ENCODE data around the gene NNAT.

Gene NNAT

DNA sequence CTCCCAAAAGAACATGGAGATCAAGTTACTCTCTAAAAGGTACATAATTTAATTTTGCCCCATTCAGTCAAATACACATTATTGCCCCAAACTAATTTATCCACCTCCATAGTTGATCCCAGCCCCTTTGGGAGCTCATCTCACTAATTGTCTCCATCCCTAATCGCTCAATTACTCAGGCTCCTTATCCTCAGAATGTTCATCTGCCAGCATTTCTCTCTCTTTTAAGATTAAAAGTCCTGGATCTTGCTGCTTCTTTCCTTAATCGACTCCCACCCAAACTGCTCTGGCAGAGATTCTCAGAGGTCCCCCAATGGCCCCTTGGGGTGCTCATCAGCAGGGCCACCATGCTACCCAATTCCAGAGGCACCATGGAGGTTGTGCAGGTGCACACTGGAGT lies 18.4 kb upstream of the NNAT start:
- DNase-seq (ENCODE audit: low spot score) = no peak

DNA sequence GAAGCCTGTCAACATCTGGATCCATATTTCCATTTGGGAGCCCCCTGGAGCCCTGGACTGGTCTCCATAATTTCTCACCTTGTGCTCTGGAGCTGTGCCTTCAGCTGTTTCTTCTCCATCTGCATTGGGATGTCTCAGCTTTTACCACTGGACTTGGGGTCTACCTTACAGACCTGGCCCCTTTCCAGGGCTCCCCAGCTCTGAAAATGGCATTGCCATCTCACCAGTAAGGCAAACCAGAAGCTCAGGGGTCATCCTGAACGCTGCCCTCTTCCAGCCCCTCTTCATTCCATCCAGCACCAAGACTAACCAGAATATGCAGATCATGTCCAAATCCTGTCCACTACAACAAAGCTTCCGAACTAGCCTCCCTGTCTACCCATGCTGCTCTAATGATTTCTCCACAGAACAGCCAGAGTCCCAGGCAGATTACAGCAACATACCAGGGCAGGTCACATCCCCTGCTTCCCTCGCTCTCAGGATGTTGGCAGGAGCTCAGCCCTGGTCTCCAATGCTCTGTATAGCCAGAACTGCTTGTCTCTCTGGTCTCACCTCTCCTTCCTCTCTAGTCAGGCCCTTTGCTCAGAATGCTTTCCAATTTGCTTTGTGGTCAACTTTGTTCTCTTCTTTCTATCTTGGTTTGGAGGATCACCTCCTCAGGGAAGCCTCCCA lies 17.7 kb upstream of the NNAT start:
- DNase-seq (ENCODE audit: low spot score) = no peak

DNA sequence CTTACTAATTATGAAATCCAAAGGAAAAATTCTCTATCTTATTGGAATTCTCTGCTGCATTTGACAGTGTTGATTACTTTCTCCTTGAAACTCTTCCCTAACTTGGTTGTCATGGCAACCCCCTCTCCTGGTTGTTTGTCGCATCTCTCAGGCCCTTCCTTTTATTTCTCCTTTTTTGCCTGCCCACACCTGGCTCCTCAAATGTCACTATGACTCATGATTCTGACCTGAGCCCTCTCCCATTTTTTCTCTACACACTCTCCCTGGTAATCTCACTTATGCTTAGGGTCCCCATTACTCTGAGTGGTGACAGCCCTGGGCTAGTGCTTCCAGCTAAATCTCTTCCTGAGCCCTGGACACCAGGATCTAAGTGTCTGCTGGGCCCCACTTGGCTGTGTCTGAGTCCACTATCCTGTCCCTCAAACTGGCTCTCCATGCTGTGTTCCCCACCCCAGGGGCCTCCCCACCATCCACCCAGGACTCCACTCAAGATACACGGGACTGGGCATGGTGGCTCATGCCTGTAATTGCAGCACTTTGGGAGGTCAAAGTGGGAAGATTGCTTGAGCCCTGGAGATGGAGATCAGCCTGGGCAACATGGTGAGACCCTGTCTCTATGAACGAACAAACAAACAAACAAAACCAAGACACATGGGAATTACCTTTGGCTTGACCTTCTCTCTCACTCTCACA lies 16.5 kb upstream of the NNAT start:
- DNase-seq (ENCODE audit: low spot score) = no peak

DNA sequence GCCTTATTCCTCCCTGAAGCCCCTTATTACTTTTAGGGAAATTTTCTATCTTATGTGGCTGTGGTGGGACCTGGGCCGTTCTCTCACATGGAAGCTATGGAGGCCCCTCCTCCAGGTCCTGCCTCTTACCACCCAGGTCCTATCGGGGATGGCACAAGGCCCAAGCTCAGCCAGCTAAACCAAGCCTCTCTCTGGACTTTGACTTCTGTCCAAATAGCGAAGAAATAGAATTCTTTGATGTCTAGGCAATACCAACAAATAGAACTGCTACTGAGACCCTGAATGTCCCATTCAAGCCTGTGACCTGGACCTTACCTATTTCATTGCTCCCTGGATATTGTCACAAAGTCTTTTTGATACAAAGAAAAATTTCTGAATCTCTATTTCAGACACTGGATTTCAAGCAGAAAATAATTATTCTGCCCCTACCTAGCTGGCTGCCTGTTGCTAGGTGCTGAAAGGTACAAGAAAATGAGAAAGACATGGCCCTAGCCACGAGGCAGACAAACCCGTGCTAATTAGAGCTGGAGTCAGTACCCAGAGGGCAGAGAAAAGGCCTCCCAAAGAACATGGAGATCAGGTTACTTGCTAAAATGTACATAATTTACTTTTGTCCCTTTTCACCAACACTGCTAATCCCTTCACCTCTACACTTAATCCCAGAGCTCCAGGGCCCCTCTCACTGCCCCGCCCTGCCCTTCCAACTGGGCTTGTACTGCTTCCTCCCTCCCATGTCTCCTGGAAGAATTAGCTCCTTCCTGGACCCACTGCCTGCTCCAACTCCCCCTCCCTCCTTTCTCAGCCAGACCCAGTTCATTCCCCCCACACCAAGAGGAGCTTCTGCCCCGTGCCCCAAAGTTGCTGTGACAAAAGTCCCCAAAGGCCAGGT lies 15.5 kb upstream of the NNAT start:
- no peak for DNase-seq (ENCODE audit: low spot score)

DNA sequence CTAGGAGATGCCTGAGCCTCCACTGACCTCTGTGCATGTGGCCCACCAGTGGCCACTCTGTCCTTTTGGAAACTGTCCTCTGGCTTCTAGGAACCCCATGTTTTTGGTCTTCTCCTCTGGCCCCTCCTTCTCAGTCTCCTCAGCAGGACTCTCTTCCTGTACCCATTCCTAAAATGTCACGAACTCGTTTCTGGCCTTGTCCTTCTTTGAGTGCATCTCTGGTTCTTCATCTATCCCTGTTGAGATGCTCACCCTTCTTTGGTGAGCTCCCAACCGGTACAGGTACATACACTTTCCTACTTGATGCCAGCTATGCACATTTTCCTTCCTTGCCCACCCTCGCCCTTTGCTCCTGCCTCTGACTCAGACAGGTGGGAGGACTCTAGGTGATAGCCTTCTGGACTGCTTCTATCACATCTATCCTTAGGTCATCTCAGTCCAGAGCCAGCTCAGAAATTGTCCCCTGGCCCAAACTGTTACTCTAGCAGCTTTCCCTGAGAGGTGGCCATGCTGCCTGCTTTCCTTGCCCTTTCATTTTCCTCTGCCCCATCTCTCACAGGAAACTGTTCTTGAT lies 14.8 kb upstream of the NNAT start:
- no peak for DNase-seq (ENCODE audit: low spot score)

DNA sequence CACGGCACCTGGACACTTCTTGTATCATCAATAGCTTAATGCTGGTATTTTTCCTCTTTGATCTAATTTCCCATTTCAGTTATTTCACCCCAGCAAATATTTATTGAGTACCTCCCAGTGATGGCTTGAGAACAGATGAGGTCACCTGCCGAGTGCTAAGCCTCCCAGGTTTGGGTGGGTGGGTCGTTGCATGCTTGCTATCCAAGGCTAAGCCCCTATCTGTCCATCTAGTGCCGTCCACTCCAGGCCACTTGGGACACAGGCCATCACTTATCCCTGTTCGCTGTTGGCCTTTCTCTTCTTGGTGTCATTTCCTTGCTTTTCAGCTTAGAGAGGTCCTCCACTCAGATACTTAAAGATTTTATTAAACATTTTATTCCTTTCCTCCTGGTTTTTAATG lies 10.8 kb upstream of the NNAT start:
- no peak for DNase-seq (ENCODE audit: low spot score)

DNA sequence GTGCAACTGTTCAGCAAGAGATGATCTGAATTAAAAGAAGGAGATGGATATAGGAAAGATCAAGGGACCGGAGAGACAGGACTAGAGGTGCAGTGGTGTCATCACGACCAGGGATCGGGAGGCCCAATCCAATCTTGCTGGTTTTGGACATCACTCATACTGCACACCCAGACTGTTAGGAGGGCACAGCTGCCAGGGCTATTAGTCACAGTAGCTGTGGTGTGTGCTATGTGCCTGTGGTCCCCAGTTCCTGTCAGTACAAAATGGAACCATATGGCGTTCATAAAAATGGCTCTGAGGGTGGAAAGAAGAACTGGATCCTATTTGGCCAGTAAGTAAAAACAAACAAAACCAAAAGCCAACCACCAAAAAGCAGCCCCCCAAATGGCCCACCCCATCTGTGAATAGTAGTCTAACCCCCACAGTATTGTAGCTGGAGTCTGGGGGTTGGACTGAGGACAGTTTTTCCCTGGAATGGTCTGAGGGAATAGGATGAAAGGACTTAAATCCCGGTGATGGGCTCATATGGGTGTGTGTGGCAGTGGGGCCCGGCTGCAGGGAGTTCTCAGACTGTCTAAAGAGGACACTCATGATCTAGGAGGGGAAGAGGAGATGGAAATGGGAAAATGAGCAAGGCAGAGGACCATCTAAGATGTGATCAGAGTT lies 9.3 kb upstream of the NNAT start:
- no peak for DNase-seq (ENCODE audit: low spot score)

DNA sequence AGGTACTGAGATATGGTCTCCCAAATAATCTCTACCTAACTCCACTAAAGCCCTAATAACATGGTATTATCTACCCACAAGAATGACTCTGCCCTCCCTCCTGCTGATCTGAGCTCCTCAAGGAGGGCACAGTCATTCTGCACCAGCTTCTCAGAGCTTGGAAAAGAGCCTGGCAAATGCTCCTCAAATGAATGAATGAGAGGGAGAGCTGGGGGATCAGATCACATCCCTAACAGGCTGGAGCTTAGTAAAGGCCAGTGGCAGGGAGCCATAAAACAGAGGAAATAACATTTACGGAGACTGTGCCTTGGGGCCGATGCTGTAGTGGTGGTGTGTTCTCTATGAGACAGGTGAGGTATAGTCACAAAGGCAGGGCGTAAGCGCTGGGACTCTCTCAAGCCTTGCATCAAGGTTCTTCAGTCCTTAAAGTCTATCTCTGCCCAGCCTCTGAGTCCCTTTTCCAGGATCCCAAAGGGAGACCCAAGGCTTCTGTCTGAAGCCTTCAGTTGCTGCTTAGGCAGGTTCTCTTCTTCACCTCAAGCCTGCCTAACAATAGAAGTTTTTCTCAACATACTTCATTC lies 7.2 kb upstream of the NNAT start:
- DNase-seq (ENCODE audit: low spot score) = no peak

DNA sequence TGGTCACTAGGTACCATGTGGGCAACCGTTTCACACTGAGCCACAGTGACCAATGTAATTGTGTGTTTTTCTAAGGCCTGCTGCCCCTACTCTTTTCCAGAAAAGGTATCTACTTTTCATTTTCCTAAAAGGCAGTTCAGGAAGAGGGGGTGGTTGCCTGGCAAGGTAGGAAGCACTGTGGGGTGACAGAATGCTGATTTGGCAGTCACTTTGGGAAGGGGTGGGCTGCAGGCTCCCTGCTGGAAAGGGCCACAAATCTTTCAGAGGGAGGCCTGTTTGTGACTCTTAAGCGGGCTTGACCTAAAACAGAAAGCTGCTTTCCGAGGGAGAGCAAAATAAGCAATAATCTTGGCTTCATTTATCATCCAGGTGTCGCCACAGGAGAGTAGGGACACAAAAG lies 5.2 kb upstream of the NNAT start:
- DNase-seq (ENCODE audit: low spot score) = no peak

DNA sequence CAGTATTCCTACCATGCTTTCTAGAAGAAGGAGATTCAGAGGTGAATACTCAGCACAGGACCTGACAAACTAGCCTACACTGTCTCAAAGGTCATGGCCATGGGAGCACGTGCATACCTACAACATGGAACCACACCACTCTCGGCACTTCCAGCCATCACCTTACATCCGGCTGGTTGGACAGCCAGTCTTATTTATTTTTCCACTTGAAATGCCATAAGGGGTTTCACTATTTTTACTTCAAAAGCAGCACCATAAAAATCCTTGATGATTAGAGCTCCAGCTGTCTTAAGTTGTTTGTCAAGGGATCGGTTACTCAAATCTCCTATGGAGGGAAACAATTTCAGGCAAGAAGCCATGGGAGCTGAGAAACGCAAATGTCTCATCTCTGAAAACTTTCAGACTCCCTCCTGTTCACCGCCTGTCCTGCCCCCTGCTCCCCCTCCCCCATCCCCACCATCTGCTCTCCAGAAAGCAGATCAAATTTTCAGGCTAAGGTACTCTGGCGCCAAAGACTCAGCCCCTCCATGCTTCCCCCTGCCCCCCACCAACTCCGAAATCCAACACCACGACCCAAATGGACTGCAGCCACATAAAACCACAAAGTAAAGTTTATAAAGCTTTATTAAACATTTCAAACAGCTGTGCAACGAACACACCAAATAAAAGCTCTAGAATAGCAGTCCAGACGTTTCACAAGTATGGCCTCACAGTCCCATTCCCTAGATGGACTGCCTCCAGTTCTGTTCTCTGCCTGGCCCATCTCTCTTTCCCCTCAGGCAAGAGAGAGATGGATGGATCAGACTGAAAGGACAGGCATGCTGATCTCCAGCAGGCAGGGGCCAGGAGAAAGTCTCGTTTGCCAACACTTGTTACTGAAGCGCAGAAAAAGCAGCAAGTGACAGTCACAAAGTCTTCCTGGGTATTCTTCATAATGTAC lies 4.0 kb upstream of the NNAT start:
- no peak for DNase-seq (ENCODE audit: low spot score)

DNA sequence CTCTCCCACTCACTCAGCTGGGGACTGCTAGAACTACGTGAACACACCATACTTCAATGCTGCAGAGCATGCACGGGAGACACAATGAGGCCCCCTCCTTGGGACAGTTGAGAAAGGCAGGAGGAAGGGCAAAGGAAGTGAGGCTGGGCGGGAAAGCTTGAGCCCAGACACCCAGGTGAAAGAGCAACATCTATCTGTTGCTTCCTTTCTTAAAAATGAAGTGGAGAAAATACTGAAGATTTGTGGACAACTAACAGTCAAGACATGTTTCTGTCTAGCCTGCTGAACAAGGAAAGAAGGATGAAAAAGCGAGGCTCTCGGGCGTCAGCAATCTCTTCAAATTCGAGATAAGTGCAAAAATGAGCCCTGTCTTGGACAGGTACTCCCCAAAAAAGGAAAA lies 3.0 kb upstream of the NNAT start:
- DNase-seq (ENCODE audit: low spot score) = no peak

DNA sequence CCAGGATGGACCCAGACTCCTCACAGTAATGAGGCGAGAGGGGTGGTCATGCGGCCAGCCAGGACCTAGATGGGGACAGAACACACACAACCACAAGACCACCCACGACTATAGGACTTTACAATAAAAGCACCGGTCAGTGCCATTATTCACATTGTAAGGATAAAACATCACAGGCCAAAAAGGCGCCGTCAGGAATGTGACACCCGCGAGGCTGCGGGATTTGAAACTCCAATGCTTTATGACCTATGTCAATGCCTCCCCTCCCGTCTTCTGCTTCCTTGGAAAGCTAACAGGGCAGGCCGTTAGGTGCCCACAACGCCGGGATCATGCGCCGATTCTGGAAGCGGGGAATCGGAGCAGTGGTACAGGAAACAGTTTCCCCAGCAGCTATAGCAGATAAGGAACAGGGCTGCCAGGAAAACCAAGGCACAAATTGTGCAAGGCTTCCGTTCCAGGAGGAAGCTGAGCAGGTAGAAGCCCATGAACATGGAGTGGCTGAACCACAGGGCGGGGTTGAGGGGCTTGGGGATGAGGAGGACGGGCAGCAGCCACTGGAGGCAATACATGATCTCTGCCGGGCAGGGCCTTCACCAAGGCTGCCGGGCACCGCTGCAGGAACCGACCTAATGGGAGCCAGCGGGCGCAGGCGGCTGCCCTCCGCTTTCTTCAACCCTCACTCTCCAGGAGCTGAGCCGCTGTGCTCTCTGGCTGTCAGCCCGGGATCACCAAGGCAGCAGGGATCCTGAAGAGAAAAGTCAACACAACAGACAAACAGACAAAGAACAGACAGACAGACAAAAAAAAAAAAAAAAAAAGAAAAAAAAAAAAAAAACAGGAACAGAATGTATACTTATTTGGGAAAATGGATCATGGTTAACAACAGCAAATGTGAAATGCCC lies 2.2 kb upstream of the NNAT start:
- no peak for DNase-seq (ENCODE audit: low spot score)

DNA sequence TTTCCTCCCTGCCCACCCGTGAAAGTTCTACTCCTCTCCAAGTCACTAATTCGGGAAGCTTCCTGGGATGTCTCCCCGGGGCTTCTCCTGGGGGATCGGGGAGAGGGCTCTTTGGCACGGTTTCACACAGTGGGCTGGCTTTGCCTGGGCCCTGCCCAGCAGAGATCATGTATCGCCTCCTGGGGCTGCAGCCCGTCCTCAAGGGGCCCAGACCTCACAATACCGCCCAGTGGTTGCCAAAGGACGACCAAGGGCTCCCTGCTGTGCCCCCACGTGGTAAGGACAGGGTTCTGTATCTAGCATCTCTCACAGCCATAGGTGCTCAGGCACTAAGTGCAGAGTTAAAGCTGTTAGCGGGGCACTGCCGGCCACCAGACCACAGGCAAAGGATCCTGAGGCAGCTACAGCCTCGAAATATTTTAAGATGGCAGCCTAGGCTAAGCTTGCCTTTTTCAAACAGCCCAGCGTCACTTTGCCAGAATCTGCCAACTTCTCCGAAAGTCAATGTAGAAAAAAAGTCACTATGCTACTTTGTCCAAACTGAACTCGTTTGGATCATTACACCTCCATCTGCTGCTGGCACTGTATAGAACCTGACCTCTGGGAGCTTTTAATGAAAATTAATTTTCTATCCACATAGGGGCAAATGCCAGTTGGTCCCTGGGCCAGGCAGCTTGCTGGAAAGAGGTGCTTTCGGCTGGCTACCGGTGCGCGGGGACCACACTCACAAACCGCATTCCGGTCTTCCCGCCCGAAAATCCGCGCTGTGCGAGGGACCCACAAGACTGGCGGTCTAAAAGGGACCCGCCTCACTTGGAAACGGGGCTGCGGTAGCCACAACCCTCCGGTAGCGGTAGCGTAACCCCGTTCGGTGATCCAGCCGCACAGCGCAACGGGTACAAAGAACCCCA lies 1.3 kb upstream of the NNAT start:
- DNase-seq (ENCODE audit: low spot score) = no peak

DNA sequence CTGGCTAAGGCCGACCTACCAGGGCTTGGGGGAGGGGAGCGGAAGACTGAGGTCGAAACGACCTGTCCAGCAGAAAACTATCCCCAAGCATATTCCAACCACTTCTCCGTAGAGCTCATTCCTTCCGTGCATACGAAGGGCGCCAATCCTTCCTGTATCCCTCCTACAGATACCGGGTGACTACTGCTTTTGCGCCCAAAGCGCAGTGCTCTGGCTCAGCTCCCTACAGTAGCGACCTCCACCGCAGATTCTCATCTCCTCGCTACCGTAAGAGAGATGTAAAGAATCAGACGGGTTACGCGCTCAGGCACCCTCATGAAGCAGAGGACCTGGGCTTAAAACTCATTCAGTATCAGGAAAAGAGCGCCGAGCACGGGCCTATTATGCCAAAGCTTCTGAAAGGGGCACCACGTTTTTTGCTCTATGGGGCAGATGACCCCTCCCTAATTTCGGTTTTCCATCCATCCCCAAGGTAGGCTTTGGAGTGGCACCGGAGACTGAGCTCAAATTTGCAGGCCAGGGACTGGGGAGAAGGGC lies 563 bp upstream of the NNAT start:
- DNase-seq (ENCODE audit: low spot score) = no peak

DNA sequence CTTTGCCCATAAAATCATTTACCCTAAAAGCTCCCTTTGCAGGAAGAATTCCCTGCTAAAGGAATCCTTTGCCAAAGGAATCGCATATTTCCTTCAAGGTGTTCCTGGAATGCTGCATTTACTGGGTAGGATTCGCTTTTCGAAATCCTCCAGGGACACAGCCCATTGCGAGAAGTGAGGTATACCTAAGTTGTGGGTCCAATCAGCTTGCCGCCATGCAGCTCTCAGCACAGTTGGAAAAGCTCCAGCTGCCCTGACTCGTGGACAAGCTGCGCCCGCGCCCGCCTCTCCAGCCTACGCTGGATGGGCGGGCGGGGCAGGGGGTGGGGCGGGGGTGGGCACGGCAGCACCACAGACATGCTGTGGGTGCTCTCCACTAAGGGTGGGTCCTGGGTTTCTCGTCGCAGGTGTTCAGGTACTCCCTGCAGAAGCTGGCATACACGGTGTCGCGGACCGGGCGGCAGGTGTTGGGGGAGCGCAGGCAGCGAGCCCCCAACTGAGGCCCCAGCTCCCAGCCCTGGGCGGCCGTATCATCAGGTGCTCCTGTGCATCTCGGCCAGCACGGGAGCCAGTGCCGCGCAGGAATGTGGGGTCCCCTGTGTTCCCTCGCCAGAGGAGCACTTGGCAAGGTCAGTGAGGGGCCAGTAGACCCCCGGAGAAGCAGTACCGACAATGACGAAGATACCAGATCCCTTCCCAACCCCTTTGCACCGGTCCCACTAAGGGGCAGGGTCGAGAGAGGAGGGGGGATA lies 1.4 kb downstream of the NNAT start:
- DNase-seq (ENCODE audit: low spot score) = no peak

DNA sequence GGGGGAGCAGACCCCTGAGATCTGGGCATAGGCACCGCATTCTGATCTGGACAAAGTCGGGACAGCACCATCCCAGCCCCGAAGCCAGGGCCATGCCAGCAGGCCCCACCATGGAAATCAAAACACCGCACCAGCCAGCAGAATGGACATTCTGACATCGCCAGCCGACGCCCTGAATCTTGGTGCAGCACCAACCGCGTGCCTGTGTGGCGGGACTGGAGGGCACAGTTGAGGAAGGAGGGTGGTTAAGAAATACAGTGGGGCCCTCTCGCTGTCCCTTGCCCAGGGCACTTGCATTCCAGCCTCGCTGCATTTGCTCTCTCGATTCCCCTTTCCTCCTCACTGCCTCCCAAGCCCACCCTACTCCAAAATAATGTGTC lies 2.0 kb downstream of the NNAT start:
- DNase-seq (ENCODE audit: low spot score) = no peak

DNA sequence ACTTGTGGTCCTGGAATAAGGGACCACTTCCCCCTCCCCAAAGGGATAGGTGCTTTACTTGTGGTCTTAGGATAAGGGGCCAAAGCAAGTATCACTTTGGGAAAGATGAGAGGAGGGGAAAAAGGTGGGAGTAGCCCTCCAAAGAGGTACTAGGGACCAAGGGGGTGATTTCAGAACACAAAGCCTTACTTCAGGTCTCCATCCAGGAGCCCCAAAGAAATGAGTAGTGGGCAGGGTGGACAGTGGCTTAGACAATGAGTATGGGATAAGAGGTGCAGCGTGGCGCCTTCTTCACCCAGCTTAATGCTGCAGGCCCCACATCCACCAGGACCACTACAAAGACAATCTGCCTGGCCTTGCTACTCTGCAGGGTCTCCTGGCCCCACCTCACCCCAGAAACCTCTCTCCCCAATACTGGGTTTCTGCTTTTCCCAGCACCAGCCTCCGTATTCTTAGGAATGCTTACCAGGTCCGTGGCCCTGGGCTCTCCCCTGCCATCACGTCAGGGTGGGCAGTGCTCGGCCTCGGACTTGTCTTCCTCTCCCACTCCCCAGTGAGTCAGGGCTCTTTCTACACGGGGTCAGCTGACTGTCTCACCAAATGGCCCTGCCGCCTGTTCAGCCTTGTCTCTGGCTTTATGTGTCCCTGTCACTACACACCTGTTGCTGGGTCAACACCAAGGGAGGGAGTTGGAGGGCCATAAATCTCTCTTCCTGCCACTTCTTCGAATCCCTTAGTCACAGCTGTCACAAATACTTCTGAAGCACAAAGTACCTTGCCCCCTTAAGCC lies 3.1 kb downstream of the NNAT start:
- no peak for DNase-seq (ENCODE audit: low spot score)

Measured in CD4-positive, alpha-beta T cell treated with Interleukin-6 at 100 ng/mL for 8 hours (primary cell).